ENCODE measurements around the gene AGER.

- TF ChIP-seq CTCF (IDR thresholded peaks at IDR 0.05) (no peak), EP300 (IDR thresholded peaks at IDR 0.05) (no peak), POLR2AphosphoS5 (IDR thresholded peaks at IDR 0.05) (no peak), POLR2A (IDR thresholded peaks at IDR 0.05) (no peak)
Measured at GRCh38 chr6:32174416-32174815, 9.6 kb downstream of the AGER start.

All from upper lobe of left lung (tissue), 4 donors.